ENCODE measurements around the gene MMS22L. TPM values are rescaled to one million over a fixed set of nuclear protein-coding genes. Genes with fewer than 3 reads are reported as not detected.

MMS22L gene
- total and polyA plus RNA-seq, 2 of the 4 experiments (the other 2 are of a cell fraction), result 6.1 to 18.6 TPM

GRCh38 chr6:97097068-97098047, 185.7 kb downstream of the MMS22L start:
- dilution Hi-C loops (cut with HindIII; ENCODE audit: low sequenced_read_pairs, unreplicated experiment), result no loop called here
- WGBS, 2 experiments (ENCODE audit: extremely low coverage in 2 of 2, insufficient read length in 1 of 2), result 67% methylated on average over 2 of the region's 14 CpGs; no CpG with 5 or more reads in 1 of the 2 experiments
- Histone ChIP-seq H4K8ac (ENCODE audit: low read depth in 2 of 2, low read length in 2 of 2) (no peak overlapping the region), H3K14ac (replicated peaks; ENCODE audit: low read depth, low read length) (no peak overlapping the region), H3K9me1 (ENCODE audit: insufficient read depth, low read length) (no peaks in the 10 kb centered on the region), H2AK5ac (ENCODE audit: low read depth, low read length) (no peak overlapping the region), H3K27ac (ENCODE audit: insufficient read depth, low read length) (no peak overlapping the region), H2BK20ac (ENCODE audit: low read depth, low read length) (no peak overlapping the region), H4K91ac (ENCODE audit: insufficient read depth, low read depth, low read length) (no peak overlapping the region), H3K23ac (ENCODE audit: low read depth, low read length) (no peak overlapping the region), H2BK5ac (ENCODE audit: low read depth, low read length, poor library complexity, severe bottlenecking) (no peak overlapping the region), H3K4ac (ENCODE audit: low read depth, low read length) (no peak overlapping the region), H3K79me1 (ENCODE audit: low read depth in 1 of 2, low read length in 2 of 2) (no peaks in the 10 kb centered on the region), H3K27me3 (ENCODE audit: control insufficient read depth, insufficient read depth, low read length) (peaks cover 1% of the 10 kb centered on the region; the same call in 1 of the 2 replicates), H3K36me3 (ENCODE audit: control insufficient read depth, insufficient read depth, low read length) (no peaks in the 10 kb centered on the region), H4K20me1 (ENCODE audit: insufficient read depth, low read length) (no peaks in the 10 kb centered on the region), H3K9ac (ENCODE audit: low read depth, low read length) (no peak overlapping the region), H3K9me3 (ENCODE audit: control insufficient read depth, insufficient read depth, low read length) (no peaks in the 10 kb centered on the region), H3K4me1 (ENCODE audit: control insufficient read depth, insufficient read depth, low read length) (no peaks in the 10 kb centered on the region), H3K56ac (ENCODE audit: extremely low read depth, insufficient read depth, low read length) (no peak overlapping the region), H3K4me2 (ENCODE audit: low read depth, low read length) (peak overlapping the region; percentile 72), H2AFZ (replicated peaks; ENCODE audit: low read length, poor library complexity) (no peak overlapping the region), H2AK9ac (replicated peaks; ENCODE audit: low read depth, low read length, poor library complexity) (no peak overlapping the region), H2BK120ac (ENCODE audit: low read depth, low read length) (no peak overlapping the region), H3K4me3 (ENCODE audit: insufficient read depth, low read depth, low read length) (no peak overlapping the region), H3K18ac (ENCODE audit: low read depth, low read length) (no peak overlapping the region), H2BK15ac (ENCODE audit: low read depth, low read length) (no peak overlapping the region), H4K5ac (ENCODE audit: low read depth, low read length) (no peak overlapping the region)
- DNase-seq (no peak), ATAC-seq (ENCODE audit: low read depth) (no peak)
- POLR2A ChIA-PET (ENCODE audit: unreplicated experiment), result no interaction called here
- intact Hi-C loops (cut with micrococcal nuclease), result no loop called here
- no peak for TF ChIP-seq POLR2A (IDR thresholded peaks at IDR 0.05; ENCODE audit: low read depth, low read length)
- TF ChIP-seq MAFK (IDR thresholded peaks at IDR 0.05; ENCODE audit: low read depth, low read length), result no peak
- in situ Hi-C loops (cut with MboI; ENCODE audit: low sequenced_read_pairs), result no loop called here
- no TSS peak for BruUV-seq (replicated peaks)
- CTCF ChIA-PET, result no interaction called here
